NCI-H146 (cell line): Measurements from ENCODE around the gene PPARGC1A.

Experiments
- DNase-seq: peaks from one replicate; lab custom pipeline; 2025; lab: John Stamatoyannopoulos, UW

The PPARGC1A gene

GRCh38 chr4:23906839-23907238 lies 17.0 kb upstream of the PPARGC1A start:
- no peak for DNase-seq

DNA sequence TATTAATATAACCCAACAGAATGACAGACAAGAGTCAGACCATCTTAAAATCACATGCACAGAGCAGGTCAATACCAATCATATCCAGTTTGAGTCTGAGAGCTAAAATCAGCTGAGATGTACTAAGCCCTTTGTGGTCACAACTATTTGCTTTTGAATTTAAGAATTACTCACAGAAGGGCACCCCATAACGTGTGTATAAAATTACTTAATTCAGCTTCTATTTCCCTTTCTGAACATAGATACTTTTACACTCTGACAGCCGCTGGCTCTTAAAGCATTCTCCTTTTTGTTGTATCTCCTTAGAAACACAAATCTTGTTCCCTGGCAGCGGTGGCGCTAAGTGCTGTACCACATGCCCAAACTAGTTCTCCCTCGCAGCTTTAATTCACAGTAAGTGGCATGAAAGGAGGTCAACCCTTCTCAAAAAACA lies 14.8 kb upstream of the PPARGC1A start:
- no peak for DNase-seq

DNA sequence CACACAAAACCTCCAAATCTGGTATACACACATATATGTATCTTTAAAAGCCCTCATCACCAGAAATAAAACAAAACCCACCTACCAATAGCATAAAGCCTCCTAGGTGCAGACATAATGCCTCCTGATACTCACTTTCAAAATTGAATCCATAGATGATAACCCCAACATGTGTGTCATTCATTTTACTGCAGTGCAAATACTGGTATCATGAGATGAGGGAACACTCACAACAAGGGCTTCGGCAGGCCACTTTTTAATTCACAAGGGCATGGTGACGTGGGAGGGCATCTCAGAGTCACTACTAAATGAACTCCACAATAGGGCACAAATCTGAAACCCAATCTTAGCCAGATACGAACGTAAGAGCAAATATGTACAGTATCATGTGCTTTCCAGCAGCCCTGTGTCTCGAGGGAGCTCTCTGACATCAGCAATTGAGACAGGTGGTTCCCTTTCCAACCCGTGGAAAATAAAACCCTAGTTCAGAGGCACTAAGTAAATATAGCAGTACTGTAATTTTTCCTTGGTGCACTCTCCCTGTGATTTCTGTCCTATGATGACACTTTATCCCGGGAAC lies 14.1 kb upstream of the PPARGC1A start:
- DNase-seq = no peak

GRCh38 chr4:23902222-23902804 lies 12.5 kb upstream of the PPARGC1A start:
- no peak for DNase-seq

DNA sequence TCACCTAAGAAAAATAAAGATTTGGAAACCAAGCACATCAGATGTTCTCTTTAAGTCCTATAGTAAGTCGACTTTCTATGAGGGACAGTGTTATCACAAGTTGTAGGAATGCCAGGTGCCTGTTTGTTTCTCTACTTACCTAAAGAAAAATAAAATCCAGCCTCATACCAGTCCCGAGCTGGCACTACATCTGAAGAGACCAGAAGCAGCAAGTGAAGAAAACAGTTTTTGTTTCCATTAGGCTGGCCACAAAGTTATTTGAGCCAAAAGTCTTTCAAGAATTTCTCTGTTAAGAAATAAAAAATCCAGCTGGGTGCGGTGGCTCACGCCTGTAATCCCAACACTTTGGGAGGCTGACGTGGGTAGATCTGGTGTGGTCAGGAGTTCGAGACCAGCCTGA lies 10.8 kb upstream of the PPARGC1A start:
- no peak for DNase-seq

GRCh38 chr4:23899565-23899964 lies 9.7 kb upstream of the PPARGC1A start:
- no peak for DNase-seq

- DNase-seq = no peak
Measured at GRCh38 chr4:23897564-23898109, 7.8 kb upstream of the PPARGC1A start.

DNA sequence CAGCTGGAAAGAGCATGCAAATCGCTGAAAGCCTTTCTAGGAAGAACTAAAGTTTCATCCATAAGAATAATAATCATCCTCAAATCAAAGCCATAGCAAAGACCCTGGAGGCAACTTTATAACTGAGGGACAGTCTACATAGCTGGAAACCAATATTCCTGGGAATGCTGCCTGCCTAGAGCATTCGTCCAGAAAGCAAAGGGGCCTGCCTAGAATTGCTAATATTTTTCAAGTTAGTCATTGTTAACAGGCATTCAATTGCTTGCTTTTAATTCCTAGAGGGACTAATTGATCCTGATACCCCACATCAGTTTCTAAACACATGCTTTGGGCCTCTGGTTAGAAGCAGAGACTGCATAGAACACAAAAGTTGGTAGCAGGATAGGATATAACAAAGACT lies 4.2 kb upstream of the PPARGC1A start:
- DNase-seq = no peak

DNA sequence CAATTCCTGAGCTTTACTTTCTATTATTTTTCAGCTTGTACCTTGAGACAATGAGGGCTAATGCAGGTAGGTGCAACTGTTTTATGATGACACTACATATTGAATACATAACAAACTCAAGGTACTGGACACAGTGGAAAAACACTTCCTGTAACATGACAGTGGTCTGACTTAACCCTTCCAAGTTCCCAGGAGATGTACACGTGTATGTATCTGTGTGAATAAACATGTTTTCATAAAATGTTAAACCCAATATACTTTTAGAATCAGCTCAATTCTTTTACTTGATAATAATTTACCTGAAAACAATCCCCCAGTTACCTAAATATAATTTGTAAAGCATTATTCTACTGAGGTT lies 1.2 kb upstream of the PPARGC1A start:
- DNase-seq = no peak

- DNase-seq = no peak
Measured at GRCh38 chr4:23890369-23891063, 669 bp upstream of the PPARGC1A start.

DNA sequence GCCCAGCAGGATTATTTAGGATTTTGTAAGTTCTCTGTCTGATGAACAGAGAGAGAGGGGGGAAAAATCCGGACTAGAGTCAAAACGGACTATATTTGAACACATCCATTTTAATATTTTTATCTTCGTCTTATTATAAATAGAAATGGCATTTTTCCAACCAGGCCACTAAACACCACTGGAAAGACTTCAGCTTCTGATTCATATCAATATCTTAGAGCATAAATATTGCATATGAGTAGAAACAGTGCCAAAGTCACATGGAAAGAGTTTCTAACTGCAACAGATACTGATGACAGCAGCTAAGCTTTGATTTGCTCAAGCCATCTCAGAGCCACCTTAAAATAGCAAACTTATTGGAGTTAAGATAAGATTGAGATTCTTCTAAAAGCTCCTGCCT lies 456 bp downstream of the PPARGC1A start:
- no peak for DNase-seq

GRCh38 chr4:23888421-23889319 lies 1.2 kb downstream of the PPARGC1A start:
- DNase-seq = peak; percentile 1

DNA sequence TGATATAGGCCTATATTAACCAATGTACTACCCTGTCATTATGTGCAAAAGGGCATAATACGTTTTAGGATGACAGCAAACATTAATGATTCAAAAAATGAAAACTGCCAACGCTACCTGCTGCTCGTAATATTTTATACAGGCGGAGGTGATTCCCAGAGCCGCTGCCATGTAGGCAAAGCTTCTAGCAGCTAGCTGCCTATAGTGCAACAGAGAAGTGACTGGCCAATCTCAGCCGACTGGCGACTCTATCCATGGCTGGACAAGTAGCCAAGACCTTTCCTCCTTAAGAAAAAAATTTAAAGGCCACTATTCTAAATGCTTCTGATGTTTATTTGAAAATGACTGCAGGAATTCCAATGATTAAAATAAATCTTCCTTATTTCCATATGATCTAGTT lies 1.9 kb downstream of the PPARGC1A start:
- no peak for DNase-seq

DNA sequence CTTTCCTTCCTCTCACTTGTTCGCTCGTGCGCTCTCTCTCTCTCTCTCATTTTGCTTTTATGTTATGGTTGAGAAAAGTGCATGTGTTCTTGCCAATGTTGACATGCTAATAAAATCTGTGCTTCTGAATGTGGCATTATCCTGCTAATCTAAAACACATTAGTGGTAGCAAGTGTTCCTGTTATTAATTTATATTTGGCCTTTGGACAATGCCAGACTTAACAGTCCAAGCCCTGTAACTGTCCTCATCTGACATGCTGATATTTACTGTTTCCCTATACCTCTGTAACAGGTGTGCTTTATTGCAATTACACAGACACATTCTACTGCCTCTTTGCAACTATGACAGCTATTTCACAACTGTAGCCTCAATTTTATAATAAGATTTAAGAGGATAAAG lies 2.7 kb downstream of the PPARGC1A start:
- no peak for DNase-seq

GRCh38 chr4:23885943-23886590 lies 3.8 kb downstream of the PPARGC1A start:
- no peak for DNase-seq

- DNase-seq = no peak
Measured at GRCh38 chr4:23884741-23885140, 5.1 kb downstream of the PPARGC1A start.

DNA sequence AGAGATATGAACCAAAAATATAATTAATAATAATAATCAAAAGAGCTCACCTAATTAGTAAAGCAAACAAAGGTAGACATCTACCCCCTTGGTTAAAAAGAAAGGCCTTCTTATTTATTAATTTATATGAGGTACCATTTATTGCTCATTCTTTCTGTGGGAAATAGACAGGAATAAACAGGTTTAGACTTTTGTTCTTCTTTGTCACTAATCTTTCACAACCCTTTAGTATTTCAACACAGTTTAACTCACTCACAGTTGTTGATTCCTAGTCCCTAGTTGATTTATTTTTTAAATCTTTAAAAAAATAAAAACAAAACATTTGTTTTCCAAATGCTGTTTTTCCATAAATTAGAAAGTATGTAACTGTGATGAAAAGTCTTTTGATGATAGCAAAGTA lies 5.6 kb downstream of the PPARGC1A start:
- no peak for DNase-seq

GRCh38 chr4:23882976-23883531 lies 6.8 kb downstream of the PPARGC1A start:
- no peak for DNase-seq

DNA sequence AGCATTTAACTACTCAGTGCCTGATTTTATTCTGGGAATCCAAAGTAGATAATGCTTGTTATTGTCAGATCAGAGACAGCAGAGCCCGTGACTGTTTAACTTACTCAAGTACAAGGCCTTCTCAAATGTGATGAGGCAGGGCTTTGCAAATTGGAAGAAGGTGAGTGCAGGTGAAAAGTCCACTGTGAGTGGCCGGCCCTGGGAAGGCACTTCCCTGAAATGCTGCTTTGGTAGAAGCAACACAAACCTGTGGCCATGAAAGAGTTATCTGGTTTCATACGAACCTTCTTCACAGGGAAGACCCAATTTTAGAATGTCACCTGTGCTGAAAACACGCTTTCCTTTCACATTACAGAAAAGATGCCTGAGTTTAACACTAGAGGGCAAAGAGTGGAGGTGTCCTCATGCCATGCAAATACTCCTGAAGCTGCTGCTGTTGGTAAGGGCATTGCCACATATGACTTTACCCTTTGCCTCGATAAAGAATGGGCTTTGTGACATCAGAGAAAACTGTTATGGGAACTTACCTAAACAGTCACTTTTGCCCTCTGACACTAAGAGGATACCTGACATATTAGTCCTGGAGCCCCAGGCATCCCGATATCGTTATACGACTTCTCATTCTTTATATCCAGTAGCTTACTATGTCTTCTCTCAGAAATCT lies 8.0 kb downstream of the PPARGC1A start:
- no peak for DNase-seq

GRCh38 chr4:23881052-23881501 lies 8.8 kb downstream of the PPARGC1A start:
- DNase-seq = no peak
